AG09309 (cell line): ENCODE measurements around the gene BOD1L1.

Experiments used
- DNase-seq: peaks from one replicate; pipeline ENCODE4 v3.0.0-alpha.2; 2010; ENCODE audit warnings: low read depth
- H3K4me3 ChIP-seq: 2 replicates; pipeline ENCODE4 v1.5.1; 2011; ENCODE audit warnings: mild to moderate bottlenecking, low read depth, low read length, moderate library complexity; ENCODE audit not compliant: control insufficient read depth
- CTCF ChIP-seq: IDR thresholded peaks from 2 replicates; pipeline ENCODE4 v1.5.1; 2011; ENCODE audit warnings: mild to moderate bottlenecking, low read depth, low read length, inconsistent platforms; ENCODE audit not compliant: insufficient read depth, control insufficient read depth; ENCODE audit errors: missing control alignments

BOD1L1 gene

GRCh38 chr4:13526658-13527057 lies 100.9 kb downstream of the BOD1L1 start:
- no peak overlapping the region for H3K4me3 ChIP-seq
- no peak for TF ChIP-seq CTCF
- DNase-seq = no peak

- no peak overlapping the region for H3K4me3 ChIP-seq
- no peak for TF ChIP-seq CTCF
- DNase-seq = no peak
These were observed 101.8 kb downstream of the BOD1L1 start for GRCh38 chr4:13525606-13526281.

GRCh38 chr4:13524504-13525243 lies 102.9 kb downstream of the BOD1L1 start:
- no peak for DNase-seq
- no peak for TF ChIP-seq CTCF
- no peak overlapping the region for H3K4me3 ChIP-seq

GRCh38 chr4:13523591-13524503 lies 103.7 kb downstream of the BOD1L1 start:
- no peak overlapping the region for H3K4me3 ChIP-seq
- DNase-seq = no peak
- TF ChIP-seq CTCF = no peak

- H3K4me3 ChIP-seq = no peak overlapping the region
- no peak for TF ChIP-seq CTCF
- DNase-seq = no peak
These were observed 104.4 kb downstream of the BOD1L1 start for GRCh38 chr4:13523105-13523477.

- DNase-seq = no peak
- no peak overlapping the region; the same call in none of the 2 replicates for H3K4me3 ChIP-seq
- TF ChIP-seq CTCF = no peak
These were observed 105.0 kb downstream of the BOD1L1 start for GRCh38 chr4:13522282-13523104.
